ENCODE measurements around the gene DTNB. TPM values are rescaled to one million over a fixed set of nuclear protein-coding genes. Genes with fewer than 3 reads are reported as not detected.
A peak's percentile ranks its signal among the peaks of the same experiment; 100 is the strongest.

DTNB gene
- total RNA-seq, 4 donors from 2014 or later: 5.2 to 9.9 (median 9.2) TPM

GRCh38 chr2:25380586-25381375 lies 292.6 kb downstream of the DTNB start:
- no peak for ATAC-seq (ENCODE audit: low FRiP score)
- no peak for DNase-seq (ENCODE audit: low spot score)
- TF ChIP-seq CTCF (IDR thresholded peaks at IDR 0.05): no peak

- ATAC-seq (ENCODE audit: low FRiP score): no peak
- no peak for TF ChIP-seq CTCF (IDR thresholded peaks at IDR 0.05)
- no peak for DNase-seq (ENCODE audit: low spot score)
Measured at GRCh38 chr2:25380023-25380422, 293.4 kb downstream of the DTNB start.

- DNase-seq (ENCODE audit: low spot score): no peak
- no peak for TF ChIP-seq CTCF (IDR thresholded peaks at IDR 0.05)
- no peak for ATAC-seq (ENCODE audit: low FRiP score)
Measured at GRCh38 chr2:25379535-25379934, 293.8 kb downstream of the DTNB start.

GRCh38 chr2:25378731-25379490 lies 294.5 kb downstream of the DTNB start:
- no peak for TF ChIP-seq CTCF (IDR thresholded peaks at IDR 0.05)
- no peak for DNase-seq (ENCODE audit: low spot score)
- ATAC-seq (ENCODE audit: low FRiP score): no peak

- DNase-seq (ENCODE audit: low spot score): no peak
- no peak for ATAC-seq (ENCODE audit: low FRiP score)
- no peak for TF ChIP-seq CTCF (IDR thresholded peaks at IDR 0.05)
Measured at GRCh38 chr2:25377822-25378421, 295.5 kb downstream of the DTNB start.

- ATAC-seq (ENCODE audit: low FRiP score) (peak; percentile 97), DNase-seq (ENCODE audit: low spot score) (peak; percentile 63)
- peak in 2 of 3 donors; percentile 68 to 86 for TF ChIP-seq CTCF (IDR thresholded peaks at IDR 0.05)
Measured at GRCh38 chr2:25376750-25377621, 296.4 kb downstream of the DTNB start.
